HG03520 (cell line): ENCODE measurements around the gene MACROH2A2.
"Not testable (repeated sequence)": the region's sequence is repeated elsewhere in the genome, so short reads cannot be mapped to it uniquely, and the experiment has no call there.

Source experiments
- ATAC-seq: cut with Tn5 transposase; IDR thresholded peaks from one replicate; pipeline ENCODE4 v1.9.1; 2021; ENCODE audit warnings: mild to moderate bottlenecking, moderate library complexity; ENCODE audit not compliant: unreplicated experiment

The MACROH2A2 gene

DNA sequence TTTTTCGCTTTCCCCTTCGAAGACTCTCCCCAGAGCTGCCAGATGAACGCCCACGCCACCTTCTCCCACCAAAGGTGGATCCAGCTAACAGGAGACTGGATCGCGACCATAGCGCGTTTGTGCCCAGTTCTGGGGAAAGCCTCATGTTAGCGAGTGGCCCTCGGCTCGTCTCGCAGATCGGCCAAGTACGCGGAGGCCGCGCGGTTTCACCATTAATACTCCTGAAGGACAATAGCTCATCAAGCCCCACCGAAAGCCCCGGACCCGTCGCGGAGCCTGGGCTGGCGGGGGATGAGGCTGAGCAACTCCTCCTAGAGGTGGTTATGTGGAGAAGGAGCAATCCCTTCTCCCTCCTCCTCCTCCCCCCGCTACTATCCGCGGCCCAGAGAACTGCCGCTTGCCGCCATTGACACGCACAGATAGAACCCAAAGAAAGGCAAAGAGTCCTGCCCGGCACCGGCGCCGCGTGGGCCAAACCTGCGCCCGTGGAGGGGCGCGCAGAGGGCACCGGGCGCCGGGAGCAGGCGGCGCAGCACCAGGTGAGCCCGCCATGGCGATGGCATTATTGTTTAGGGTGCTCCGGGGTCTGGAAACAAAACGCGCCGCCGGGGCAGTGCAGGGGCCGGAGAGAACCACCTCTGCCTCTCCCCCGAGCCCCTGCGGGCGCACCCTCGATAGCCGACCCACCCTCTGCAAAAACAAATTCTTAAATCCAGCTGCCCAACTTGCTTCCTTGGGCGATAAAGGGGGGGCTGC lies at the start of gene MACROH2A2:
MACROH2A2 (plus strand) TSS at position 385 of the 756 bp plus-strand sequence. CDS start 22,813 bp downstream, outside the sequence.
- ATAC-seq: no peak

DNA sequence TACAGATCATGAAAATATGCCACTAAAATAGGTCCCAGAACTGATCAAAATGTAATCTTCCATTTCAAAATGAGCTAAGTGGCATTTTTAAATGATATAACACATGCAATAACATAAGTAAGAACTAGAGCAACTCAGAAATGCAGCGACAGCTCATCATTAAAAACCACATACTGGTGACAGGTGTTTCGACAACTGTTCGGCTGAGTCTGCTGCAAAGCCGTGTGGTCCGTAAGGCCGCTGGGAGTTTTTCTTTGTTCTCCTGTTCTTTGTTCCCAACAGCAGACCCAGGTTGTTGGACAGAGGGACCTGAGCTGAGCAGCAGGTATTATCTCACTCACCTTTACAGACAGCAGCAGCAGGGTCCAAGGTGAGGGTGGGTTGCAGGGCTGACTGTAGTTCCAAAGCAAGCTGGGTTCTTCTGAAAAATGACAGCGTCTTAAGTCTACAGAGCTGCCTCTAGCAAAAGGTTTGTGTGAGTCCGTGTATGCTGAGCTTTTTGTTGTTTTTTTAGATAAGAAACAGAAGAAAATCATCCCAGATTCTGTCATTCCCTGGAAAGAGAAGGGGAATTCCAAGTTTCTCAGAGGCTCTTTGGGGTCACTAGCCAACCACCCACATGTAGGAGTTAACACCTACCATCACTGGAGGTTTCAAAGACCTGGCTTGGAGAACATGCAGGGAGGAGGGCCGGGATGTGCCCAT lies 45.4 kb upstream of the MACROH2A2 start:
- no peak for ATAC-seq

DNA sequence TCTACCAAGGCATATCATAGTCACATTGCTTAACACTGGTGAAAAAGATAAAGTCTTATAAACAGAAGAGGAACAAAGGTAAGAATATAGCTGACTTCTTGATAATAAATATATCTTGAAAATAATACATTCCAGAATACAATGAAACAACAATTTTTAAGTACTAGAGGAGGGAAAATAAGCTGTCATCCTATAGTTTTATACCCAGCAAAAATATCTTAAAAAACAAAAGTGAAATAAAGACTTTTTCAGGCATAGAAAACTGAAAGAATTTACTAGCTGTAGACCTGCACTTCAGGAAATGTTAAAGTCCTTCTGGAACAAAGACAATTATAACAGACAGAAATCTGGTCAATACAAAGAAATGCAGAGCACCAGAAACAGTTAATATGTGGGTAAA lies 21.4 kb upstream of the MACROH2A2 start:
- no peak for ATAC-seq

DNA sequence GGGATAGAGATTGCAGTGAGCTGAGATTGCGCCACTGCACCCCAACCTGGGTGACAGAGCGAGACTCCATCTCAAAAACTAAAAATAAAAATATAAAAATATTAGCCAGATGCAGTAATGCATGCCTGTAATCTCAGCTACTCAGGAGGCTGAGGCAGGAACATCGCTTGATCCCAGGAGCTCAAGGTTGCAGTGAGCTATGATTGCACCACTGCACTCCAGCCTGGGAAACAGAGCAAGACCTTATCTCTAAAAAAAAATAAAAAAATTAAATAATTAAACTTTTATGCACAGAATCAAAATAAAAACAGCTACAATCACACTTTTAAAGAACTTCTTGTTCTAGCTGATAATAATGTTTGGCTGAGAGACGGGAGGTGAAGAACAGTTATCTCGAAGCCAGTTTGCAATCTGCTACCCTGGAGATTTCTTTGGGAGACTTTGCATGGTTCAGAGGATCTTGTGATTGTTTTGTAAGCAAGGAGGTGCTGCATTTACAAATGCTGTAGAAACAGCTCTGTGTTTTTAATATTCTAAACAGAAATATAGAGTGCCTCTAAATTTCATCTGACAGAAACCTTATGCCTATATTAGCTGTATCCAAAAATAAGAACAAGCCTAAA lies 19.9 kb upstream of the MACROH2A2 start:
- no peak for ATAC-seq

DNA sequence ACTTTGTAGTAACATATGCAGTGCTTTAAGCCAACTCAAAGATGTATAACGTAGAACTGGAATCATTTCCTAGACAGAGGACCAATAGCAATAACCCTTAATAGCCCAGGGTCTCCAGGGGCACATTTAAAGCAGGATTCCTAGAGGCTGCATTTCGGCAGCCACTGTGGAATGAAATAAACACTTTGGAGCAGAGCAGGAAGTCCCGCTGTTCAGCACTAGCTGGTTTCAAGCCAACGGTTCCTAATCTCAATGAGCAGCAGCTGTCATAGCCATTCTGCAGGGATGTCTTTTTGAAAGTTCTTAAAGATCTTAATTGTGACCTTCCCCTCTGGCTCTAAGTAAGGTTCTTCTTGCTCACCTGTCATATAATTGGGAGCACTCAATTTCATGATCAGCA lies 18.4 kb upstream of the MACROH2A2 start:
- no peak for ATAC-seq

DNA sequence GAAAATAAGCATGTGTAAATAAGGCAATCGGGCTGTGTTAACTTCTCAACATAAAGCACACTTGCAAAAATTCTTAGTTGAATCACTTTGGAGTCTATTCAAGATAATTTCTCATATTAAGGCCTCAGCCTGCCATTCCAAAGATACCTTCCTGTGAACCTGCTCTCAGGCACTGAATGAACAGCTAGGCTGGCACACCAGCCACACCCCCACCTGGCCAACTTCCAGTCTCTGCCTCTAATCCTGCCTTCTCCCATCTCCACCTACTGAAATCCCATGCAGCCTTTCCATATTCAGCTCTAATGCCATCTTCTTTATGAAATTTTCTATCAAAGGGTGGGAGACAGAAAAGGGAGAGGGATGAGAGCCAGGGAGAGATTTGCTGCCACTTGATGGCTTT lies 17.1 kb upstream of the MACROH2A2 start:
- ATAC-seq: no peak

DNA sequence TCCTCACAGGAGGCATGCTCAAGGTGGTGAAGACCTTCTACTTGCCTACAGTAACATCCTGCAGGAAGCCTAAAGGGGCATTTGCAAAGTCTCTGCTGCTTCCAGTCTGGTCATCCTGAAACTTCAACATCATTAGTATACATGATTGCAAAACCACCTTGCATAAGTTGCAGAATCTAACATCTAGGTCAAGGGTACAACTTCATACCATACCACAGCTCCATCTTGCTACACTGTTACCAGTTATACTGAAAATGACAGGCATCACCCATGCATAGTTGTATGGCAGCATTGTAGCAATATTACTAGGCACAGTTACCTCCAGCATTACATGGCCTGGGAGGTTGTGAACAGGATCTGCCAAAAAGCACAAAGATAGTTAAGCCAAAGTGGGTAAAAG lies 13.7 kb upstream of the MACROH2A2 start:
- no peak for ATAC-seq

DNA sequence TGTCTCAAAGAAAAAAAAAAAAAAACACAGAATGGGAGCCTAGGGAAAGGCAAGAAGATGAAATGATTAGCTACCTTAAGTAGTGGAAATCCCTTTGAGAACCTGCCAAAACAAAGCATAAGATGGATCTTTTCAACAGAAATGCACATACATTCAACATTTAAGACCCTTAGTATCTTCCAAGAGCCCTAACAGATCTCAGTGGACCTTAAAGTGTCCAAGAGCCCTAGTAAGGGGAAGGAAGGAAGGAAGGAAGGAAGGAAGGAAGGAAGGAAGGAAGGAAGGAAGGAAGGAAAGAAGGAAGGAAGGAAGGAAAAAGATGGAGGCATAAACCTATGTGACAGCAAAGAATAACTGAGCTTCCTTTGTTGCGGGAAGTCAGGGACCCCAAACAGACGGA lies 11.6 kb upstream of the MACROH2A2 start:
- ATAC-seq: no peak

DNA sequence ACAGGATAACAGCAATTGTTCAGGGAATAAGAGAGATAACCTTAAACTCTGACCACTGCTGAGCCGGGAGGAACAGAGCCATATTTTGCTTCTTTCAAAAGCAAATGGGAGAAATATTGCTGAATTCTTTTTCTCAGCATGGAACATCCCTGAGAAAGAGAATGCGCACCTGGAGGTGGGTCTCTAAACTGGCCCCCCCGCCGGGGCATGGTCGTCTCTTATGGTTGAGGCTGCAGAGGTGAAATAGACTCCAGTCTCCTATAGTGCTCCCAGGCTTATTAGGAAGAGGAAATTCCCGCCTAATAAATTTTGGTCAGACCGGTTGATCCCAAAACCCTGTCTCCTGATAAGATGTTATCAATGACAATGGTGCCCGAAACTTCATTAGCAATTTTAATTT lies 10.9 kb upstream of the MACROH2A2 start:
- not testable (repeated sequence) for ATAC-seq

DNA sequence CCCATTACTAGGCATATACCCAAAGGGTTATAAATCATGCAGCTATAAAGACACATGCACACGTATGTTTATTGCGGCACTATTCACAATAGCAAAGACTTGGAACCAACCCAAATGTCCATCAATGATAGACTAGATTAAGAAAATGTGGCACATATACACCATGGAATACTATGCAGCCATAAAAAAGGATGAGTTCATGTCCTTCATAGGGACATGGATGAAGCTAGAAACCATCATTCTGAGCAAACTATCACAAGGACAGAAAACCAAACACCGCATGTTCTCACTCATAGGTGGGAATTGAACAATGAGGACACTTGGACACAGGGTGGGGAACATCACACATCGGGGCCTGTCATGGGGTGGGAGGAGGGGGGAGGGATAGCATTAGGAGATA lies 5.6 kb upstream of the MACROH2A2 start:
- not testable (repeated sequence) for ATAC-seq

DNA sequence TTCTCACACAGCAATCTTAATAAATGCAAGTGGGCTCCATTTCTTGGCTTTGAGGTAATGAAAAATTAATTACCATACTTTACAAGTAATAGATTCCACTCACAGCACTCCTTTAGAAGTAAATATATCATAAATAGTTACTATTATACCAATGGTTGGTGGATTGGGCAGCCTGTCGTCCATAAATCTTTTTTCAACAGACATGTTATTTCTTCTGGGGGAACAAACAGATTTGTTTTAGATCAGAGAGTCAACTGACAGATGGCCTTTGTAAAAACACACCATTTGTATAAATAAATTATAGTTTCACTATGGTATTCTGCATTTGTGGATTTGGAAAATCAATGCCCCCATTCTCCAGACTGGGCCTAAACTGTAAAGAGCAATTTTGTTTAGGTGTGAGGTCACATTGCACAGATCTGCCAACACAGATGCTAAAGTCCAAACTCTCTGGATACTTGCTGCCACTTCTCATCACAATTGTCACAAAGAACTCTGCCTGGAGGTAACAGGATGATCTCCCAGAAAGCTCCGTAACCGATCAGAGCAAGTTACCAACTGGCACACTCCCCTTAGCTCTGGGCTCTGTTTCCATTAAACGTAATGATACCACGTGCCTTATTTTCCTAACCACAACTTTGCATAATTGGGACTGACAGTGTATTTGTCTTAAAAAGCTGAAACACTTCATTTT lies 4.5 kb upstream of the MACROH2A2 start:
- ATAC-seq: no peak

DNA sequence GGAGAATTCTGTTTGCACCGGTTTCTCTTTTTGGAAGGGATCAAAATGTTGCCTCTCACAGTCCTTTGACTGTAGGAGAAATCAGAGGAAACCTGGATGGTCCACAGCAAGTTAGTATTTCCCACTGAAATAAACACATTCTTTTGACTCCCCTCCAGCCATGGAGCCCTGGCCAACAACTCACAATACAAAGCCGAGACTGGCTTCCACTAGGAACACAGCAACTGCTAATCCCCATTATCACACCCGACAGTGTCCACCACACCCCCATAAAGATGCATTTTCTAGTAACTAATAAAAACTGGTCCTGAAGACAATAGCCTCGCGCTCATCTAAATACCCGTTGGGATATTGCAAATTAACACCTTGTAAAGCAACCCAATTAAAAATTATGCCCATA lies 798 bp upstream of the MACROH2A2 start:
- ATAC-seq: no peak

DNA sequence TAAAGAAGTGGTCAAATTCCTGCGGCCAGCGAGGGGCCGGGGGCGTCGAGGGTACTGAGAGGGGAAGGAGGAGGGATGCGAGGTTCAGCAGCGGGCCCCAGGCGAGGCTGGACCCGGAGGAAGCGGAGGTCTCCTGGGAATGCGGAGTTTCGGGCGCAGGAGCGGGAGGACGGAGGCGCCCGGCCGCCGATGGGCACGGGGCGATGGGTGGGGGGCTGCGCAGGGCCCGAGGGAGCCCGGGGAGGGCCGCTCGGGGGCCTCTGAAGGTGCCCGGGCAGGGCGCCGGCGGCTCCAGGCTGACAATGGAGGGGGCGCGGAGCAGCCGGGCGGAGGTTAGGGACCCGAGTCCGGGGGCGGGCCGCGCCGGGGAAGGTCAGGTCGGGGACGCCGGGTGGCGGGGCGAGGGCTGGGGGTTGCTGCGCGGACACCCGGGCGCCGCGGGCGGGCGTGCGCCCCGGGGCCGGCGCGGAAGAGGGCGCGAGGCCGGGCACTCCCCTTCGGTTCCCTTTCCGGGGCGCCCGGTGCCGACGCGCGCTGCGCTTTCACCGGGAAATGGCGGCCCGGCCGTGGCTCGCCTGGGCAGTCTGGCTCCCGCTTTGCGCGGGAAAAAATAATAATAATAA lies 683 bp downstream of the MACROH2A2 start:
- ATAC-seq: no peak

DNA sequence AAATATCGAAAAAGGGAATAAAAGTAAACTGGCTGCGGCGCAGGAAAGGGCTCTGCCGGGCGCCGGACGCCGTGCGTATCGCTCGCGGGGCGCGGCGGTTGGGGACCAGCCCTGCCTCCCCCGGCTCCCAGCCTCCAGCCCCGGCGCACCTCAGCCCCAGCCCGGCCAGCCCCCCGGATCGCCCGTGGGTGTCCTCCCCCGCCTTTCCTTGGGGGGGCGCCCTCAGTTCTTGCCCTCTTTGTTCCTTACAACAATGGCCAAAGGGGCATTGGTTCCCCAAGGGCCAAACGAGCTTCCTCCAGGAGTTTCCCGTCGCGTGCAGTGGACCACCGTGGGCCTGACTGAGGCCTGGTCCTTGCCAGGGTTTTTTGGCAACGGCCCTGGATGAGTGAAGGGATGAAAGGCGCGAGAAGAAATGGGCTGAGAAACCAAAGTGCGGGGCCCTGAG lies 1.2 kb downstream of the MACROH2A2 start:
- no peak for ATAC-seq

DNA sequence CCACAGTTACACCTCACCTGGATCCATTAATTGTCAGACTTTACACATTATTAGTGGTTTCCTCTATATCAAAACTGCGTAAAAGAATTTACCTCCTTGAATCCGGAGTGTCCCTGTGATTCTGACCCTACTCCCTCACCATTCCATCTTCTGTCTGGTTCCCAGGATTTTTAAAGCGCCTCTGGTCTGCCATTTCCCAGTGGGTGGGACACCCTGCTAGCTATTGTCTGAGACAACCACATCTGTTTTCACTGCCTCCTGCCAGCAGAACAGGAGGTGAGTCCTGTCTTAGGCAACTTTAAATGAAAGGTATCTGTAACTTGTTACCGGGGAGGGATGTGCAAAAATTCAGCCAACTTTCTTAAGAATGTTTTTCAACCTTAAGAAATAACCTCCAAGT lies 2.3 kb downstream of the MACROH2A2 start:
- ATAC-seq: no peak

DNA sequence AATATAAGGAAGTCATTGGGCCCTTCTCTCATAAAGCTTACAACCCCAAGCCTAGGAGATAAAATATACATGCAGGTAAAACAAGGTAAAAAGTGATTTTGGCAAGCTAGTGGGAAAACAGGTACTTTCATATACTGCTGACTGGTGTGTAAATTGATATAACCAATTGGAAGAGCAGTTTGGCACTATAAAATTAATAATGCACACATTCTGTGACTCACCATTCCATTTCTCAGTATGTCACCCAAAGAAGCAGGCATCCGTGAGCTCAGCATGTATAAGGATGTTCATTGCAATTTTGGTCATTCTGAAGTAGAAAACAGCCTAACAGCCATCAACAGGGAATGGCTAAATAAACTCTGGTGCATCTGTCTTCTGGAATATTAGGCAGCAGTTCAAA lies 2.9 kb downstream of the MACROH2A2 start:
- no peak for ATAC-seq

DNA sequence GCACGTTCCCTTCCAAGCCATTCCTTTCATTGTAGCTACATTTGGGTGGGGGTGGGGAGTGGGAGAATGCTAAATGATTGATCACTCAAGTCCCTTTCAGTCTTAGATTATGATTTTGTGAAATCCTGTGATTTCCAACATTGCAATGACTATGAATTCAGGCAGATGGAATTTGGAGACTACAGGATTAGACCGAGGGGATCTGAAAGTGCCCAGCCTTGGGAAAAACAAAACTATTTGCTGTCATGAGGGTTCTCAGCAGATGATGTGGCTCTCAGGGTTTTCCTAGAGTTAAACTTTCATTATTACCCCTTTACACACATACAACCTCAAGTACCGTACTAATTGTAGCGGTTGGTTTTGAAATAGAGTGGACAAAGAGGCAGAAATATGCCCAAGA lies 4.7 kb downstream of the MACROH2A2 start:
- ATAC-seq: no peak

DNA sequence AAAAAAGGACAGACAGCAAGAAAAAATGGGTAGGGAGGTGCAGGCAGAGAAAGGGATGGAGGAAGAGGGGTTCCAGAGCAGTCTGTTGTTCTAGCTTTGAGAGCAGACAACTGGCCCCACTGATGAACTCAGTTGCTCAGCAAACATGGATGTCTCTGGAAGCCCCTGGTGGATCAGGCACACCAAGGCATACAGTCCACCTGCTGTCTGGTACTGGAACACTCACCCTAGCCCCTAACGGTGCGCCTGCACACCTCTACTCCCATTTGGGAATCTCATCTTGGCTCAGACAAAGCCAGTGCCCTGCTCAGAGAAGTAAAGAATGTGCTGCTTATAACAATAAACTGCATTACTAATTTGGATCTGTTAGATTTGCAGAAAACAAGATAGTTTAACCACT lies 7.7 kb downstream of the MACROH2A2 start:
- no peak for ATAC-seq

DNA sequence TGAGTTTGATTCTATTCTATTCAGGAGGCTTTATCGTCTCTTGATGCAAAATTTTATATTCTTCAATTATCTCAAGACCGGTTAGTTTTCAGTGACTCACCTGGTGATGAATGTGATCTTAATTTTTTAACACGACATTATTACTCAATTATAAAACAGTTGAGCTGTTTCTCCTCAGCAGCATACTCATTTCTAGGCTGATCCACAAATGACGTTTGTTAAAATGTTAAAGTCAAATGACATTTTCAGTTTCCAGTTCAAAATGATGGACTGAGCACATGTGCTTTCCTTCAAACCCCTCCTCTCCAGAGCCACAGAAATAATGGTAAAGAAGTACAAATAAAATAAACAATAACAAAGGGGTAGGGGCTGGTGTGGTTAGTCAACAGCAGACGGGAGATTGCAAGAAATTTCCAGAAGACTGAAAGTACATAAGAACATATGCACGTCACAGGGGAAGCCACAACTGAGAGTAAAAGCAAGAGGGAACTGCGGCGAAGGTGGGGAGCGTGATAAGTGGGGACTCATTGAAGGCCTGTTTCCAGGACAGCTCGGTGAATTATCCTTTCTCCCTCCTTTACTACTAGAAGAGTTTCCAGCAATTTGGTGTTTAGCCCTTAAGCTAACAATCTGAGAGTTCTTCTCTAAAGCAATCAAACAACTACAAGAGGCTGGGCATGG lies 10.9 kb downstream of the MACROH2A2 start:
- no peak for ATAC-seq

DNA sequence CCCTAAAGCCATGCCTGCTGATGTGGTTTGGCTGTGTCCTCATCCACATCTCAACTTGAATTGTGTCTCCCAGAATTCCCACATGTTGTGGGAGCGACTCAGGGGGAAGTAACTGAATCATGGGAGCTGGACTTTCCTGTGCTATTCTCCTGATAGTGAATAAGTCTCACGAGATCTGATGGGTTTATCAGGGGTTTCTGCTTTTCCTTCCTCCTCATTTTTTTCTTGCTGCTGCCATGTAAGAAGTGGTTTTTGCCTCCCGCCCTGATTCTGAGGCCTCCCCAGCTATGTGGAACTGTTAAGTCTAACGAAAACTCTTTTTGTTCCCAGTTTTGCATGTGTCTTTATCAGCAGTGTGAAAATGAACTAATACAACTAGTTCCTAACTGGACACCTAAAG lies 11.8 kb downstream of the MACROH2A2 start:
- ATAC-seq: no peak
